Measurements from ENCODE around the gene NSG1. TPM values are rescaled to one million over a fixed set of nuclear protein-coding genes. Genes with fewer than 3 reads are reported as not detected.

The NSG1 gene
- total RNA-seq, 2 donors from 2014 or later: 1.0 to 3.2 TPM

- DNase-seq (no peak), ATAC-seq (replicated peaks in 1 of 2) (no peak)
- Mint-ChIP-seq H3K4me3 (no peak overlapping the region), H3K27ac (no peak overlapping the region), H3K4me1 (ENCODE audit: low read depth) (no peaks in the 10 kb centered on the region), H3K9me3 (no peaks in the 10 kb centered on the region), H3K27me3 (ENCODE audit: low read depth) (no peaks in the 10 kb centered on the region), H3K36me3 (ENCODE audit: insufficient read depth in 2 of 2) (no peaks in the 10 kb centered on the region)
Observed at GRCh38 chr4:4356106-4357041, 30.5 kb upstream of the NSG1 start.

GRCh38 chr4:4358093-4358854, 28.6 kb upstream of the NSG1 start:
- Mint-ChIP-seq H3K9me3 (no peaks in the 10 kb centered on the region), H3K27me3 (ENCODE audit: low read depth) (no peaks in the 10 kb centered on the region), H3K36me3 (ENCODE audit: insufficient read depth in 2 of 2) (no peaks in the 10 kb centered on the region), H3K27ac (no peak overlapping the region), H3K4me3 (no peak overlapping the region), H3K4me1 (ENCODE audit: low read depth) (no peaks in the 10 kb centered on the region)
- ATAC-seq (replicated peaks in 1 of 2) (no peak), DNase-seq (no peak)

DNA sequence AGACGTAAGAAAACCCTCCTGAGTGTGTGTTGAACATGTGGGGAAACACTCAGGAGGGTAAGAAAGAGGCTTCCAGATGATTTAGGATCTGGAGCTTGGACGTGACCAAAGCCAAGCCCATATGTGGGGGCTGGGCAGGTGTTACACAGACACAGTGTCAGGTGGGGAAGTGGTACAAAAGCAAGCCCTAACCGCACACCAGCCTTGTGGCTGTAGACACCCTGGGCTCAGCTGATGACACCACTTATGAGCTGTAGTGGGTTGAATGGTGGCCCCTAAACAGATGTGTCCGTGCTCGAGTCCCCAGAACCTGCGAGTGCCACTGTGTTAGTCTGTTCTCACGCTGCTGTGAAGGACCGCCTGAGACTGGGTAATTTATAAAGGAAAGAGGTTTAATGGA, 25.0 kb upstream of the NSG1 start:
- no peaks in the 10 kb centered on the region for H3K27me3 Mint-ChIP-seq (ENCODE audit: low read depth)
- H3K4me1 Mint-ChIP-seq (ENCODE audit: low read depth): no peaks in the 10 kb centered on the region
- H3K27ac Mint-ChIP-seq: no peak overlapping the region
- no peak overlapping the region for H3K4me3 Mint-ChIP-seq
- peaks cover 8% of the 10 kb centered on the region in 2 donors for H3K9me3 Mint-ChIP-seq
- peaks cover 4 to 9% of the 10 kb centered on the region in 2 donors for H3K36me3 Mint-ChIP-seq (ENCODE audit: insufficient read depth in 2 of 2)
- ATAC-seq (replicated peaks in 1 of 2) (no peak), DNase-seq (no peak)

- no peak for ATAC-seq (replicated peaks in 1 of 2)
- DNase-seq: no peak
Observed at GRCh38 chr4:4362991-4363697, 23.8 kb upstream of the NSG1 start.

GRCh38 chr4:4364061-4364460, 22.8 kb upstream of the NSG1 start:
- peaks cover 8 to 10% of the 10 kb centered on the region in 2 donors for H3K9me3 Mint-ChIP-seq
- H3K4me1 Mint-ChIP-seq (ENCODE audit: low read depth): no peaks in the 10 kb centered on the region
- ATAC-seq (replicated peaks in 1 of 2): no peak
- H3K4me3 Mint-ChIP-seq: no peak overlapping the region
- H3K27ac Mint-ChIP-seq: no peak overlapping the region
- DNase-seq: no peak
- peaks cover 4 to 9% of the 10 kb centered on the region in 2 donors for H3K36me3 Mint-ChIP-seq (ENCODE audit: insufficient read depth in 2 of 2)
- no peaks in the 10 kb centered on the region for H3K27me3 Mint-ChIP-seq (ENCODE audit: low read depth)

More at GRCh38 chr4:4362991-4363697, 23.8 kb upstream of the NSG1 start:
- Mint-ChIP-seq H3K36me3 (ENCODE audit: insufficient read depth in 2 of 2) (peaks cover 4 to 9% of the 10 kb centered on the region in 2 donors), H3K27ac (no peak overlapping the region), H3K4me3 (no peak overlapping the region), H3K9me3 (peaks cover 8 to 10% of the 10 kb centered on the region in 2 donors), H3K4me1 (ENCODE audit: low read depth) (no peaks in the 10 kb centered on the region), H3K27me3 (ENCODE audit: low read depth) (no peaks in the 10 kb centered on the region)

DNA sequence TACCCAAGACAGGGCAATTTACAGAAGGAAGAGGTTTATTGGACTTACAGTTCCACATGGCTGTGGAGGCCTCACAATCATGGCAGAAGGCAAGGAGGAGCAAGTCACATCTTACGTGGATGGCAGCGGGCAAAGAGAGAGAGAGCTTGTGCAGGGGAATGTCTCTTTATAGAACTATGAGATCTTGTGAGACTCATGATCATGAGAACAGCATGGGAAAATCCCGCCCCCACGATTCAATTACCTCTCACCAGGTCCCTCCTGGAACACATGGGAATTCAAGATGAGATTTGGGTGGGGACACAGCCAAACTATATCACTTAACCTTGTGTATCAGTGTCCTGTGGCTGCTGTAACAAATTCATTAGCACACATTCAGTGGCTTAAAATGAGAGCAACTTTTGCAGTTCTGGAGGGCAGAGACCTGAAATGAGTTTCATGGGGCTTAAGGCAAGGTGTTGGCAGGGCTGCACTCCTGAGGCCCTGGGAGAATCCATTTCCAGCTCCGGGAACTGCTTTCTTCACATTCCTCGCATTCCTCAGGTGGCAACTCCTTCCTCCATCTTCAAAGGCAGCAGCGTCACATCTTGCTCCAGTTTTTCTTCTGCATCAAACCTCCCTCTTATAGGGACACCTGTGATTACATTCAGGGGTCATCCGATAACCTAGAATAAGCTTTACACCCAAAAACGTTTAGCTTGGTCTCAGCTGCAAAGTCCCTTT, 22.3 kb upstream of the NSG1 start:
- ATAC-seq (replicated peaks in 1 of 2) (no peak), DNase-seq (no peak)
- no peak overlapping the region for H3K27ac Mint-ChIP-seq
- no peaks in the 10 kb centered on the region for H3K27me3 Mint-ChIP-seq (ENCODE audit: low read depth)
- no peak overlapping the region for H3K4me3 Mint-ChIP-seq
- peaks cover 8 to 10% of the 10 kb centered on the region in 2 donors for H3K9me3 Mint-ChIP-seq
- peaks cover 4 to 9% of the 10 kb centered on the region in 2 donors for H3K36me3 Mint-ChIP-seq (ENCODE audit: insufficient read depth in 2 of 2)
- H3K4me1 Mint-ChIP-seq (ENCODE audit: low read depth): no peaks in the 10 kb centered on the region

GRCh38 chr4:4368809-4369580, 17.9 kb upstream of the NSG1 start:
- peaks cover 8 to 10% of the 10 kb centered on the region in 2 donors for H3K9me3 Mint-ChIP-seq
- no peaks in the 10 kb centered on the region for H3K27me3 Mint-ChIP-seq (ENCODE audit: low read depth)
- no peak for ATAC-seq (replicated peaks in 1 of 2)
- H3K27ac Mint-ChIP-seq: no peak overlapping the region
- H3K4me1 Mint-ChIP-seq (ENCODE audit: low read depth): no peaks in the 10 kb centered on the region
- peaks cover 4 to 9% of the 10 kb centered on the region in 2 donors for H3K36me3 Mint-ChIP-seq (ENCODE audit: insufficient read depth in 2 of 2)
- no peak overlapping the region for H3K4me3 Mint-ChIP-seq
- no peak for DNase-seq

DNA sequence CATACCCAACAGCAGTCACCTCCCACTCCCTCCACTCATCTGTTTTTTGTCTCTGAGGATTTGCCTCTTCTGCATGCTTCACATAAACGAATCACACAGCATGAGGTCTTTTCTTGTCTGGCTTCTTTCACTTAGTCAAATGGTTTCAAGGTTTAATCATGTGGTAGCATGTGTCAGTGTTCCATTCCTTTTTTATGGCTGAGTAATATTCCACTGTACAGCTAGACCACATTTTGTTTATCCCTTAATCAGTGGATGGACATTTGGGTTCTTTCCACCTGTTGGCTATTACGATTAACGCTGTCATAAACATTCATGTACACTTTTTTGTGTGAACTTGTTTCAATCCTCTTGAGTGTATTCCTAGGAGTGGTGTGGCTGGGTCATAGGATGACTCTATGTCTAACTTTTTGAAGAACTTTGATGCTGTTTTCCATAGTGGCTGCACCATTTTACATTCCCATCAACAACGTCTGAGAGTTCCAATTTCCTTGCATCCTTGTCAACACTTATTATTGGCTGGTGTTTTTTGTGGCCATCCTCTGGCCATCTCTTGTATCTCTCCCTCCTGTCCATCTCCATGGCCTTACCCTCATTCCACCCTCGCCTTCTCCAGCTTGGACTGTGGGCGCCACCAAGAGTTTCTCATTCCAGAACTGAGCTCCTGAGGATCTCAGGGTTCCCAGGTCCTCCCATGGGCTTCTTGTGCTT, 12.4 kb upstream of the NSG1 start:
- Mint-ChIP-seq H3K4me1 (ENCODE audit: low read depth) (no peaks in the 10 kb centered on the region), H3K4me3 (no peak overlapping the region), H3K9me3 (peaks cover 0 to 4% of the 10 kb centered on the region in 2 donors), H3K36me3 (ENCODE audit: insufficient read depth in 2 of 2) (no peaks in the 10 kb centered on the region), H3K27ac (no peak overlapping the region), H3K27me3 (ENCODE audit: low read depth) (no peaks in the 10 kb centered on the region)
- ATAC-seq (replicated peaks in 1 of 2) (no peak), DNase-seq (no peak)

GRCh38 chr4:4376074-4376473, 10.8 kb upstream of the NSG1 start:
- no peaks in the 10 kb centered on the region for H3K36me3 Mint-ChIP-seq (ENCODE audit: insufficient read depth in 2 of 2)
- no peak for DNase-seq
- ATAC-seq (replicated peaks in 1 of 2): no peak
- peaks cover 5% of the 10 kb centered on the region for H3K27me3 Mint-ChIP-seq (ENCODE audit: low read depth)
- no peaks in the 10 kb centered on the region for H3K4me1 Mint-ChIP-seq (ENCODE audit: low read depth)
- H3K9me3 Mint-ChIP-seq: peaks cover 0 to 4% of the 10 kb centered on the region in 2 donors
- H3K4me3 Mint-ChIP-seq: no peak overlapping the region
- no peak overlapping the region for H3K27ac Mint-ChIP-seq

- DNase-seq: no peak
Observed at GRCh38 chr4:4377191-4377590, 9.7 kb upstream of the NSG1 start.

GRCh38 chr4:4377732-4378460, 9.0 kb upstream of the NSG1 start:
- Mint-ChIP-seq H3K9me3 (peaks cover 0 to 4% of the 10 kb centered on the region in 2 donors), H3K27ac (no peak overlapping the region), H3K27me3 (ENCODE audit: low read depth) (peaks cover 15% of the 10 kb centered on the region), H3K36me3 (ENCODE audit: insufficient read depth in 2 of 2) (no peaks in the 10 kb centered on the region), H3K4me3 (no peak overlapping the region), H3K4me1 (ENCODE audit: low read depth) (no peaks in the 10 kb centered on the region)
- ATAC-seq (replicated peaks in 1 of 2) (no peak), DNase-seq (no peak)

More at GRCh38 chr4:4377191-4377590, 9.7 kb upstream of the NSG1 start:
- Mint-ChIP-seq H3K27ac (no peak overlapping the region), H3K9me3 (peaks cover 0 to 4% of the 10 kb centered on the region in 2 donors), H3K4me1 (ENCODE audit: low read depth) (no peaks in the 10 kb centered on the region), H3K27me3 (ENCODE audit: low read depth) (peaks cover 8% of the 10 kb centered on the region), H3K4me3 (no peak overlapping the region), H3K36me3 (ENCODE audit: insufficient read depth in 2 of 2) (no peaks in the 10 kb centered on the region)
- no peak for ATAC-seq (replicated peaks in 1 of 2)
